Non-pigmented ciliary epithelial cell (primary cell): ENCODE measurements around the gene ANKRD52.

ENCODE experiments used
- DNase-seq: peaks from one replicate; pipeline ENCODE4 v3.0.0-alpha.2; 2010; ENCODE audit warnings: low read depth

Gene ANKRD52

DNA sequence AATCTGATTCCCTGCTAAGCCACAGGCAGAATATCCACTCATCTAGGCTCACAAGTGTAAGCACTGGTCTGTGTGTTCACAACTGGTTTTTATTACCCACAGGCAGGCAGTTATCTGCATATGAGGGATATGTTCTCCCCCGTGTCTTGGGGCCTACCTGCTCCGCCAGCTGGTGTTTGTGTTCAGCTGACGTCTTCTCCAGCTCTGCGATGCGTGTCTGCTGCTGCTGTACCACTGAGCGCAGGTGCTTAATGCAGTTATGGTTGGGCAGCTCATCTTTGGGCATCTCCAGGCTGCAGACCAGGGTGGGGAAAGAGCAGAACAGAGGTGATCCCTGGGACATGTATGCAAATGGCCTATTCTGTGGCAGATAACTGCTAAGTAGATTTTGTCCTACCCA is 50.2 kb downstream of the ANKRD52 start:
- no peak for DNase-seq

- no peak for DNase-seq
These were observed 51.6 kb downstream of the ANKRD52 start for GRCh38 chr12:56206452-56207166.

DNA sequence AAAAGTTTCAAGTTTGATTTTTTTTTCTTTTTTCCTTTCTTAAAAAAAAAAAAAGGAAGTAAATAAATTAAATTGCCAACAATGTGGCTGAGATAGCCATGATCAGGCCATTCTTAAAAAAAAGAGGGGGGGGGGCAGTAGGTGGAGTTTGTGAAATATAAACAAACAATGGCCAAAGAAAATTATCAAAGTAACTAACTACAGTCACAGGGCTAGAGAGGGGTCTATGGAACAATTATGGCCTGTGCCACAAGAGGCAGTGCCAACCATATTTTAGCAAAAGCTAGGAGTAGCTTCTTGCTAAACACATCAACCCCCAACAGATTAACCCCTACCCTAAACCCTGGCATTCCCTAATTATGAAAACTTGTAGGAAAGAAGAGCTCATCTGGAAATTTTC is 52.7 kb downstream of the ANKRD52 start:
- no peak for DNase-seq

DNA sequence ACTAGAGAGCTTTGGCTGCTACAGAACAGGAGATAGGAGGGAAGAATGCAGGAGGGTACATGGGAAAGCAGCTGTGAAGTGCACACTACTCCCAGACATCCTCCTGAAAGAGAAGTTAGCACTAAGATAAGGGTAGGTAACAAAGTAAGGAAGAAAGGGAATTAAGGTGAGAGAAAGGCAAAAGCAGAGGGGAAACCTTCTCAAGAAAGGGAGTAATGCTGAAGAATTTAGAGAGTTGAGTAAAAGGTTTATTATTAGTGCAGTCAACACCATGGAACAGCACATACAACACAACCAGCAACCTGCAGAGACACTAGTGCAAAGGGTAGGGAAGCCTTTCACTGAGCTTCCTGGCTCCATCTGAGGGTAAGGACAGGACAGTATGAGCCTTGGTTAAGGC is 53.9 kb downstream of the ANKRD52 start:
- no peak for DNase-seq

DNA sequence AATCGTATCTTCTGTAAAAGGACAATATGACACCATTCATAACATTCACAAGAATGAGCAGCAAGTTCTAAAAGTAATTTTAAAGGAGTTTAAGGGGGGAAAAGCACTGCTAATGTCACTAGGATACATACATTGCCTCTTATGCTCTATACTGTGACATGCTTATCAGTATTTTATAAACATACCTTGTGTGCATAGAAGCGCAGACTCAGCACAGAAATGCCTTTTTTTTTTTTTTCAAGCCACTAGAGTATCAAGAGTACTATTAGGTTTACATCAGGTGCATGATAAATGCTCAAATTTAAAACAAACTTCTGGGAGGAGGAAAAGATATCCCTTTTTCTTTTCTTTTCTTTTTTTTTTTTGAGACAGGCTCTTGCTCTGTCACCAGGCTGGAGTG is 55.3 kb downstream of the ANKRD52 start:
- no peak for DNase-seq

- no peak for DNase-seq
These were observed 55.8 kb downstream of the ANKRD52 start for GRCh38 chr12:56202366-56202765.

GRCh38 chr12:56198836-56199235 is 59.3 kb downstream of the ANKRD52 start:
- no peak for DNase-seq

DNA sequence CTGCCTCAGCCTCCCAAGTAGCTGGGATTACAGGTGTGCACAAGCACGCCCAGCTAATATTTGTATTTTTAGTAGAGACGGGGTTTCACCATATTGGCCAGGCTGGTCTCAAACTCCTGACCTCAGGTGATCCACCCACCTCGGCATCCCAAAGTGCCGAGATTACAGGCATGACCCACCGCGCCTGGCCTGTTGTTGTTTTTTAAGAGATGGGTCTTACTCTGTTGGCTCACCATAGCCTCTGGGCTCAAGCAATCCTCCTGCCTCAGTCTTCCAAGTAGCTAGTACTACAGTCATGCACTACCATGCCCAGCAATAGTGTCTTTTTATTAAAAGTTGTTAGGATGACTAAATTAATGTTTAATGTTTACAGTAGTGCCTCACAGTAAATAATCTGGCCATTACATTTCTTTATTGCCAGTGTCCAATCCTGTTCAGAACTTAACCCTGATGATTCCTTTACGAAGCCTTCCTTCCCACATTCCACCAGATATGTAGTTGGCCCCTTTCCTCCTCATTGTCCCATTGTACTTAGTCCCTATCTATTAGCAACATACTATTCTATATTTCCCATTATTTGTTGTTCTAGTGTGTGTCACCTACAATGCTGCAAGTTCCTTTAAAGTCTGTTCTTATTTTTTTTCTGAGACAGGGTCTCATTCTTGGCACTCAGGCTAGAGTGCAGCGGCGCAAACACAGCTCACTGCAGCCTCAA is 60.1 kb downstream of the ANKRD52 start:
- no peak for DNase-seq

DNA sequence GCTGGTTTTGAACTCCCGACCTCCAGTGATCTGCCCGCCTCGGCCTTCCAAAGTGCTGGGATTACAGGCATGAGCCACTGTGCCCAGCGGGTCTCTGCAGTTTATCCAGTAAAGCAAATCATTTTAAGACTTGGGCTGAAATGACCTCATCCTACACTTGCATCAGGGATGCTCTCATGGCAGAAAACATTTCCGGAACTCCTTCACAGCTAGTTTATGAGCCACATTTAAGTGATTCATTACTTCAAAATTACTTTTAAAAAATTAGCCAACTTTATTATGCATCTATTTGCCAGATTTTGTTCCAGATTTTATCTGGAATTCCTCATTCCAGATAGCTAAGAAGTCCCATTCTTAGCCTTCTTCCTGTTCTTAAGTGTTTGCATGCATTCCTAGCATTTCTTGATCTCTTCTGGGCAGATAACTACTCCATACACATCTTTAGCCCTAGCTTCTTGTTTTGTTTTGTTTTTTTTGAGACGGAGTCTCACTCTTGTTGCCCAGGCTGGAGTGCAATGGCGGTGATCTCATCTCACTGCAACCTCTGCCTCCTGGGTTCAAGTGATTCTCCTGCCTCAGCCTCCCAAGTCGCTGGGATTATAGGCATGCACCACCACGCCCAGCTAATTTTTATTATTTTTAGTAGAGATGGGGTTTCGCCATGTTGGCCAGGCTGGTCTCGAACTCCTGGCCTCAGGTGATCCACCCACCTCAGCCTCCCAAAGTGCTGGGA is 61.2 kb downstream of the ANKRD52 start:
- DNase-seq = peak; percentile 88

- peak; percentile 58 for DNase-seq
These were observed 65.1 kb downstream of the ANKRD52 start for GRCh38 chr12:56193025-56193578.

GRCh38 chr12:56192582-56192981 is 65.6 kb downstream of the ANKRD52 start:
- no peak for DNase-seq

DNA sequence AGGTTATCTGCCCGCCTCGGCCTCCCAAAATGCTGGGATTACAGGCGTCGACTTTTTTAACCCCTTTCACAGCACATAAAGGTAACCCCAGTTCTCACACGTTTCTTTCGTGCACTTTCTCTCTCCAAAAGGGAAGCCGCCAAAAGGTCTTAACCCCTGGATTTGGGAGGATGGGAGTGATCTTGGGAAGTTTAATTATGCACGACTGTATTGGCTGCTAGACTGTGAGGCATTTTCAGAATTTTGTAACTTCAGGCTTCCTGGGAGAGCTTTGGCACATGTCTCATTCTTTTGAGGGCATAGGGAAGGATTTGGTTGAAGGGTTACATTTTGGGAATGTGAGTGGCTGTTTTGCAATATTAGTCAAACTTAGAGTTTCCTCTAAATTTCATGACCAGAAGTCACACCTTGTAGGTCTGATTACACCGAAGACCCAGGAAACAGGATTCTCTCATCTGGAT is 67.5 kb downstream of the ANKRD52 start:
- DNase-seq = no peak

GRCh38 chr12:56189918-56190694 is 68.1 kb downstream of the ANKRD52 start:
- peak; percentile 56 for DNase-seq

DNA sequence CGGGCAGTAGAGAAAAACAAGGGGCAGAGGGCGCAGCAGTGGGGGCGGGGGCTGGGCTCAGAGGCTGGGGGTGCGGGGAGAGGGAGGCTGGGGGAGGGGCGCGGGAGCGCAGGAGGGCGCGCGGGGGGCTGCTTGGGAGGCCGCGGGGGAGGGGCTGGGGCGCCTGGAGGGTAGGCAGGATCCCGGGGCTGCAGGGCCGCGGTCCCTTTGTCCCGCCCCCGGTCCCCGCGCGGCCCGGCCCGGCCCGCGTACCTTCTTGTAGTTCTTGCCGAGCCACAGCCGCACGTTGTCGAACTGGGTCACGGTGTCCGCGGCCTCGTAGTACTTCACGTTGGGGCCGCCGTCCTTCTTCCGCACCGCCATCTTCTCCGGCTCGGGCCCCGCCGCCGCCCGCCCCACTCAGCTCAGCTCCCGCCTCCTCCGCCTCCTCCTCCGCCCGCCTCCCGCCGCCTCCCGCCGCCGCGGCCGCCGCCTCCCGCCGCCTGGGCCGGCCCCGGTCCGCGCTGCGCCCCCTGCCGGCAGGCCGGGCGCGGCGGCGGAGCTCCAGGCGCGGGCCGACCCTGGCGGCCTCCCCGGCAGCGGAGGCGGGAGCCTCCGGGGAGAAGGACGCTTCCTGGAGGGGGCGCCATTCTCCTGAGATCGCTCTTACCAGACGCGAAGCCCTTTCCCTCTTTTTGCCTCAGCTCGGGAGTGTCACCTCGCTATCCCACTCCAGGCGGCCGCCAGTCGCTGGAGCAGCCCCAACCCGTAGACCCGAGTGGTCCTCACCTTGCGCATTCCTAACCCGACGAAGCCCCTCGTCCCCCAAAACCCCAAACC is 68.9 kb downstream of the ANKRD52 start, which contains the start of gene SMARCC2:
Gene SMARCC2, minus strand, starts transcription at position 385 of the 819 bp plus-strand sequence. Its CDS starts 22 bp downstream, at position 363.
- DNase-seq = peak; percentile 23

DNA sequence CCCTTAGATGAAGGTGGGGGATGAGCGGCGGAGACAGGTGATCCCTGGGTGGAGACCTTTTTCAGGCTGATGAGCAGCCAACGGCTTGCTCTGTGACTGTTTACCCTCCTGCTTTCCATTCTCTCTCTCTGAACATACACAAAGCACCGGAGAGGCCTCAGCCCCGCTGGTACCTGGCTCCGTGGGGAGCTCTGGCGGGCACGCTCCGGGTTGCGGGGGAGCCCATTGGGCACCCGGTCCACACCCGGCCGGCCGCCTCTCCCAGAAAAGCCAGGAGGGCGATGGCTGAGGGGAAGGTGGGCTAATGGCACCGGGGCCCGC is 69.4 kb downstream of the ANKRD52 start:
- DNase-seq = no peak

DNA sequence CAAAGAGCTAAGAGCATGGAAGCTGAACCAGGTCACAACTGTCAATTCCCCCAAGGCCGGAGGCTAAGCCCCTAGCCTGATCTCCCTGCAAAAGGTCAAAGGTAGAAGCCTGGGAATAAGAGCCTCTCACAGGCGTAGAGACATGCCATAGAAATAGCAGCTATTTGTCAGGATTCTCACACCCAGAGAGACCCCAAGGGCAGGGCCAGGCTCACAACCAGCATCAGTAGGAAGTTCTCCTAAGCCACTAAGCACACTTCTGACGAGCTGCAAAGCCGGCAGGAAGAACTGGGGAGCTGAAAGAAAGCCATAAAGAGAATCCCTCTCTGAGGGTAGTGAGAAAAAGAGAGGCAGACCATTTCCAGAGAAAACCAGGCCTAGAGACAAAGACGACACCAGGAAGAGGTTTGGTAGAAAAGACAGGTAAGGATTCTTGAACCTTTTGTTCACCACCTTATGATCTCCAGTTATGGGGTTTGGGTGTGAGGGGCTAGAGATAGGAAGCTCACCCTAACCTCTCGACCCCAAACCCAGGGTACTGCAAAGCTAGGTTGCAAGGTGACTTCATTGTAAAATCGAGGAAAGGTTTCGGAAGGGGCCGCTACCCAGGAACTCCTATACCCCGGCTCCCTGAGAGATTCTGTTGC is 69.9 kb downstream of the ANKRD52 start:
- DNase-seq = no peak
